Raji (cell line): ENCODE results near the gene KRT3.

Experiments used
- POLR2A ChIP-seq: IDR thresholded peaks from 2 replicates; pipeline ENCODE4 v1.6.1; 2011; ENCODE audit warnings: low read depth, low read length, control low read depth; ENCODE audit not compliant: insufficient read depth

KRT3 gene

GRCh38 chr12:52800259-52800917 is 4.5 kb upstream of the KRT3 start:
- no peak for TF ChIP-seq POLR2A

DNA sequence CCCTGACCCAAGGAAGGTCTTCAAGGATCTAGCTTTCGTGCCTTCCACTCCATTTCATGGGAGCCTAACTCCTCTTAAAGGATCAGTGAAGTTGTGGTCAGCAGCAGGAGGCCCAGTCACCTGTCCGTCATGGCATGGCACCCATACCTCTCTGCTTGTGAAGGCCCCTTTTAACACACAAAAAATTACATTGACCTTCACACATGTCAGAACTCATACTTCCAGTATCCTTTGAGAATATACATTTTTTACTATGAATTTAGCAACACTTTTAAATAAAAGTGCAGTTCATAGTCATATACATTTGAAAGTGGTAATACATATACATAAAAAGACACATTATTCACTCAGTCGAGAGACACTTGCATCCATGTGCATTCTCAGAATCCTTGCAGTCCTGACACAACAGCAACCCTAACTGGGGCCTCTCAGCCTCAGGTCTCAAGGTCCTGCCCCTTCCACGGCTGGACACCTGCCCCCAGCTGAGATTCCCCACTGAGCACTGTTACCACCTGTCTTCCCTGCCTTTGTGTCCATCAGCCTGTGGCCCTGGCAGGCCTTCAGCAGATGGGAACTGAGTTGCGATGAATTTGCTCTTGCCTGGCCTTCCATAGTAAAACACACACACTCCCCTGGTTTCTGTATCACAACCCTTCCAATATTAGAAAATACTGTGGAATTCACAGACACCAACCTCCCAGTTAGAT is 3.7 kb upstream of the KRT3 start:
- no peak for TF ChIP-seq POLR2A

DNA sequence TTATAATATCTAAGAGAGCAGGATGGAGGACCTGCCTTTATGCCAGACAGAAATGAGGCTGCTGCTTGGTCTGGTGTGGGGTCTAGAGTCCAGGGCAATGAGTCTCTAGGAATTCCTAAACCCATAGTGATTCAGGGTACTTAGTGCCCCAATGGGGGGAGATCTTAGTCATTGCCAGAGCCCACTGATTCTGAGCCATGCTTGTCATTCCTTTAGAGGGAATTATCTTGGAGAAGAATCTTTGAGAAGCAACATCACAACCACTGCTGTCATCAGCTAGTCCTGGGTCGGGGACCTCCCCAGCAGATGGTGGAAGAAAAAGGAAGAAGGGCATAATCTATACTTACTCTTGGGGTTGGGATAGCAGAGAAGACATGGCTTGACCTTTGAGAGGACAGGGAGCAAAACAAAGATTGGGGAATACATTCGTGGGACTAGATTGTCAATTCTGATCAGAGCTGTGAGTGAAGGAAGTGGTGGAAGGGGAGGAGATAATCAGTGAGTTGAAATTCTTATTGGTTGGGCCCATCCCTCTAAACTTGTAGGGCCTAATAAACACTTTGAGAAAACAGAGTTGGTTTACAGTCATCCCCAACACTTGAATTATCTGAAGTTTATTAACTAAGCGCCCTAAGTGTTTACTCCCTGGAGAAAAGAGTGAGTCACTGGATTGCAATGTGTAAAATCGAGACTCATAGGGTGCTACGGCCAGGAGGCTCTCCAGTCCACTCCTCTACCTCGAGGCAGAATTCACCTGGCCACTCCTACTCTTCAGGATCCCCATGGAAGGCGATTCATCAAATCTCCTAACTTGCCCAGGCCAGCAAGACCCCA is 3.0 kb upstream of the KRT3 start:
- TF ChIP-seq POLR2A: no peak

GRCh38 chr12:52798003-52798670 is 2.2 kb upstream of the KRT3 start:
- no peak for TF ChIP-seq POLR2A

DNA sequence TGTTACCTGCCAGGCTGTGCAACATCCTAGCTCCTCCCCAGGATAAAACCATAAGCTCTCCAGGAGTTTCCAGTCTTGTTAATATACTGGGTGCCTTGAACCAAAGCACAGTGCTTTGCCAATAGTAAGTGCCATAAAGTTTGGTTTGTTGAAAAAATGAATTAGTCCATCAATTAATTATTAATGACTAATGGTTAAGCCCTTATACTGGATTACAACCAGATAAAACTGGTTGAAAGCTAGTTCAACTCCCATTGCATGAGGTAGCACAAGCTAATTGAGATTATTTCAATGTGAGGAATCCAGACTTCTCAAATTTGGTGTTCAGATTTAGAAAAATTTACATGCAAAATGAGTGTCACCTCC is 1.6 kb upstream of the KRT3 start:
- TF ChIP-seq POLR2A: no peak

GRCh38 chr12:52796839-52797528 is 1.1 kb upstream of the KRT3 start:
- no peak for TF ChIP-seq POLR2A

DNA sequence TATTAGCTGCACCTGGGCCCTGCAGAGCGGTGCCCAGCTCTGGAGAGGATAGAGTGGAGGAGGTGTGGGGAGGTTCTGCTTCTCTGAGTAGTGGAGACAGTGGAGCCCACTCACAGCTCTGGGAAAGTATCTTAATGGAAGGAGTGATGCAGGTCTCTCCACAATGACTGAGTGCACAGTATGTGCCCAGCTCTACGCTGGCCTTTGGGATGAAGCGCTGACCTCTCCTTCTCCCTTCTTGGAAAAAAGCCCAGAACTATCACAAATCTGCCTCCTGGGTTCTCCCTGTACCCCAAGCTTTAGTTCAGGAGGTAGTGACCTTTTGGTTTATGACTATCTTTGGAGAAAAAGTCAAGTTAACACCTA is 495 bp upstream of the KRT3 start:
- no peak for TF ChIP-seq POLR2A

- TF ChIP-seq POLR2A: no peak
These were observed 1.2 kb downstream of the KRT3 start for GRCh38 chr12:52794479-52795331.

GRCh38 chr12:52792185-52793029 is 3.5 kb downstream of the KRT3 start:
- TF ChIP-seq POLR2A: no peak

- no peak for TF ChIP-seq POLR2A
These were observed 4.4 kb downstream of the KRT3 start for GRCh38 chr12:52791271-52792184.

GRCh38 chr12:52790427-52791270 is 5.3 kb downstream of the KRT3 start:
- no peak for TF ChIP-seq POLR2A
